ENCODE results near the gene NME3.

Gene NME3

GRCh38 chr16:1768767-1769401, 2.5 kb downstream of the NME3 start:
- no peak for DNase-seq (ENCODE audit: low spot score)

- no peak for DNase-seq (ENCODE audit: low spot score)
These were observed 3.1 kb downstream of the NME3 start for GRCh38 chr16:1768061-1768766.

GRCh38 chr16:1767116-1767994, 4.0 kb downstream of the NME3 start:
- DNase-seq (ENCODE audit: low spot score) = no peak

GRCh38 chr16:1766701-1767100, 4.6 kb downstream of the NME3 start:
- no peak for DNase-seq (ENCODE audit: low spot score)

GRCh38 chr16:1766231-1766630, 5.1 kb downstream of the NME3 start:
- DNase-seq (ENCODE audit: low spot score) = no peak

GRCh38 chr16:1765826-1766225, 5.5 kb downstream of the NME3 start:
- no peak for DNase-seq (ENCODE audit: low spot score)

- no peak for DNase-seq (ENCODE audit: low spot score)
These were observed 6.4 kb downstream of the NME3 start for GRCh38 chr16:1764971-1765370.

- no peak for DNase-seq (ENCODE audit: low spot score)
These were observed 7.5 kb downstream of the NME3 start for GRCh38 chr16:1763521-1764511.

GRCh38 chr16:1762879-1763520, 8.3 kb downstream of the NME3 start:
- DNase-seq (ENCODE audit: low spot score) = no peak

- DNase-seq (ENCODE audit: low spot score) = no peak
These were observed 9.0 kb downstream of the NME3 start for GRCh38 chr16:1762196-1762878.

GRCh38 chr16:1761751-1762150, 9.6 kb downstream of the NME3 start:
- DNase-seq (ENCODE audit: low spot score) = no peak

- DNase-seq (ENCODE audit: low spot score) = no peak
These were observed 10.4 kb downstream of the NME3 start for GRCh38 chr16:1760911-1761310.

- no peak for DNase-seq (ENCODE audit: low spot score)
These were observed 11.8 kb downstream of the NME3 start for GRCh38 chr16:1759511-1759910.

- no peak for DNase-seq (ENCODE audit: low spot score)
These were observed 12.4 kb downstream of the NME3 start for GRCh38 chr16:1758923-1759322.

GRCh38 chr16:1757714-1758461, 13.5 kb downstream of the NME3 start:
- no peak for DNase-seq (ENCODE audit: low spot score)

- DNase-seq (ENCODE audit: low spot score) = no peak
These were observed 17.1 kb downstream of the NME3 start for GRCh38 chr16:1754204-1754603.

- DNase-seq (ENCODE audit: low spot score) = no peak
These were observed 18.5 kb downstream of the NME3 start for GRCh38 chr16:1752853-1753252.

GRCh38 chr16:1751946-1752345, 19.4 kb downstream of the NME3 start:
- DNase-seq (ENCODE audit: low spot score) = no peak

GRCh38 chr16:1749152-1750117, 21.9 kb downstream of the NME3 start:
- no peak for DNase-seq (ENCODE audit: low spot score)

Measured in CD4-positive, alpha-beta T cell treated with Interleukin-2 at 100 ng/mL for 4 hours (primary cell).